ENCODE data around the gene ADISSP. TPM values are rescaled to one million over a fixed set of nuclear protein-coding genes. Genes with fewer than 3 reads are reported as not detected.

Gene ADISSP
- total and polyA plus RNA-seq, 2 donors (not counting 3 experiments of a cell fraction or from before 2014, with no cell fraction given), result 55.0 to 67.5 TPM

- Histone ChIP-seq H3K79me2 (ENCODE audit: control insufficient read depth, insufficient read depth, low read length) (peaks cover 6% of the 10 kb centered on the region), H3K4me3 (replicated peaks in 1 of 3; ENCODE audit: insufficient read depth in 1 of 3, low read depth in 1 of 3, low read length in 3 of 3) (no peak overlapping the region), H2AFZ (ENCODE audit: low read depth, low read length) (no peak overlapping the region), H3K27me3 (ENCODE audit: control insufficient read depth in 2 of 2, insufficient read depth in 2 of 2, low read length in 2 of 2) (no peaks in the 10 kb centered on the region), H4K20me1 (replicated peaks; ENCODE audit: control insufficient read depth, extremely low read depth, insufficient read depth, low read length) (no peaks in the 10 kb centered on the region), H3K4me2 (ENCODE audit: insufficient read depth, low read length) (no peak overlapping the region), H3K27ac (ENCODE audit: insufficient read depth, low read depth, low read length) (no peak overlapping the region), H3K9me3 (replicated peaks; ENCODE audit: control insufficient read depth, insufficient read depth, low read length) (no peaks in the 10 kb centered on the region), H3K9ac (replicated peaks; ENCODE audit: extremely low read depth, insufficient read depth, low read length) (no peak overlapping the region), H3K9me1 (replicated peaks; ENCODE audit: control insufficient read depth, extremely low read depth, insufficient read depth, low read length) (no peaks in the 10 kb centered on the region), H3K36me3 (ENCODE audit: control insufficient read depth in 2 of 2, extremely low read depth in 1 of 2, insufficient read depth in 2 of 2, low read length in 2 of 2) (no peaks in the 10 kb centered on the region), H3K4me1 (ENCODE audit: control insufficient read depth, extremely low read depth, insufficient read depth, low read length) (peaks cover 16% of the 10 kb centered on the region)
- DNase-seq (ENCODE audit: low read depth, low spot score) (no peak), FAIRE-seq (no peak)
- CTCF ChIA-PET, result interaction anchor here (1.6 kb wide), 1 partner anchor 19 kb away, joined by 5 read pairs; no protein-coding TSS in a partner anchor
- TF ChIP-seq EZH2 (IDR thresholded peaks at IDR 0.05; ENCODE audit: borderline replicate concordance, low read depth, low read length, severe bottlenecking), result no peak
- TF ChIP-seq MYC (IDR thresholded peaks at IDR 0.05; ENCODE audit: low read depth, low read length), result no peak
- no peak for TF ChIP-seq POLR2AphosphoS5 (IDR thresholded peaks at IDR 0.05; ENCODE audit: insufficient read depth, low read depth, low read length)
- TF ChIP-seq POLR2A (IDR thresholded peaks at IDR 0.05; ENCODE audit: low read depth, low read length), result no peak
- TF ChIP-seq JUN (IDR thresholded peaks at IDR 0.05; ENCODE audit: borderline replicate concordance, insufficient read depth, insufficient read length, low read depth), result no peak
- no peak for TF ChIP-seq MAX (IDR thresholded peaks at IDR 0.05; ENCODE audit: insufficient read depth, insufficient read length)
- TF ChIP-seq FOS (IDR thresholded peaks at IDR 0.05; ENCODE audit: borderline replicate concordance, insufficient read depth, low read length), result no peak
- no peak for TF ChIP-seq GATA2 (IDR thresholded peaks at IDR 0.05; ENCODE audit: insufficient read depth, insufficient read length, low read depth, low read length)
- TF ChIP-seq CTCF (IDR thresholded peaks at IDR 0.05; ENCODE audit: extremely low read depth in 1 of 2, insufficient read depth in 1 of 2, low read depth in 1 of 2, low read length in 2 of 2), result no peak
- POLR2A ChIA-PET, result no interaction called here
- no TSS peak for BruUV-seq (replicated peaks)
- dilution Hi-C loops (cut with MboI; ENCODE audit: extremely low pct_ligation_motif_present, low sequenced_read_pairs) (no loop called here), intact Hi-C loops (cut with micrococcal nuclease) (no loop called here)
Observed at GRCh38 chr20:3771552-3772058, 4.1 kb upstream of the ADISSP start.

Data from endothelial cell of umbilical vein (primary cell).